IMR-90 (cell line): ENCODE measurements around the gene TMEM86B. TPM values are rescaled to one million over a fixed set of nuclear protein-coding genes. Genes with fewer than 3 reads are reported as not detected.

ENCODE experiments used
- ATAC-seq: fragments of 200-7000 bp; cut with Tn5 transposase; 2 replicates; pipeline ENCODE4 v1.9.1; 2020; ENCODE audit warnings: low read depth, mild to moderate bottlenecking, moderate library complexity
- BruUV-seq: library from RNA; stranded (reverse); fragments of 400-500 nt; replicated peaks from 2 replicates; lab custom pipeline; 2021; lab: Mats Ljungman, UMichigan
- CTCF ChIA-PET: fragments of 300-600 bp; formaldehyde crosslinking; extraction: SDS; loops from one replicate; lab custom pipeline; 2021; ENCODE audit warnings: antibody characterized with exemption; lab: Yijun Ruan, JAX
- POLR2A ChIA-PET: fragments of 300-600 bp; sonication (Branson Sonifier 250); formaldehyde crosslinking; loops from one replicate; lab custom pipeline; 2022; ENCODE audit warnings: antibody characterized with exemption; ENCODE audit not compliant: unreplicated experiment; lab: Charles Lee
- DNase-seq: peaks from one replicate; pipeline ENCODE4 v3.0.0; 2013
- H2AFZ ChIP-seq: replicated peaks from 2 replicates; pipeline ENCODE3; 2013; ENCODE audit warnings: low read length, mild to moderate bottlenecking; ENCODE audit not compliant: poor library complexity
- H2AK5ac ChIP-seq: 2 replicates; pipeline ENCODE4 v1.6.1; 2013; ENCODE audit warnings: low read depth, low read length, inconsistent platforms
- H2AK9ac ChIP-seq: replicated peaks from 2 replicates; pipeline ENCODE3; 2013; ENCODE audit warnings: mild to moderate bottlenecking, low read depth, low read length, moderate library complexity; ENCODE audit not compliant: poor library complexity
- H2BK120ac ChIP-seq: 2 replicates; pipeline ENCODE4 v1.6.1; 2013; ENCODE audit warnings: low read depth, low read length, inconsistent platforms
- H2BK15ac ChIP-seq: 3 replicates; pipeline ENCODE4 v1.6.1; 2013; ENCODE audit warnings: low read depth, low read length, inconsistent platforms
- H2BK20ac ChIP-seq: 2 replicates; pipeline ENCODE4 v1.6.1; 2013; ENCODE audit warnings: low read depth, mild to moderate bottlenecking, inconsistent platforms, low read length, moderate library complexity
- H2BK5ac ChIP-seq: 2 replicates; pipeline ENCODE4 v1.6.1; 2013; ENCODE audit warnings: mild to moderate bottlenecking, low read depth, low read length, inconsistent platforms; ENCODE audit not compliant: poor library complexity, severe bottlenecking
- H3K14ac ChIP-seq: replicated peaks from 2 replicates; pipeline ENCODE4 v1.6.1; 2013; ENCODE audit warnings: low read depth, low read length, inconsistent platforms
- H3K18ac ChIP-seq: 2 replicates; pipeline ENCODE4 v1.6.1; 2013; ENCODE audit warnings: low read depth, low read length, control low read depth
- H3K23ac ChIP-seq: 2 replicates; pipeline ENCODE4 v1.6.1; 2013; ENCODE audit warnings: low read depth, low read length, inconsistent platforms
- H3K27ac ChIP-seq: 2 replicates; pipeline ENCODE4 v1.5.1; 2013; ENCODE audit warnings: mild to moderate bottlenecking, control low read depth, low read length; ENCODE audit not compliant: insufficient read depth
- H3K27me3 ChIP-seq: 2 replicates; pipeline ENCODE4 v1.6.1; 2013; ENCODE audit warnings: low read length; ENCODE audit not compliant: control insufficient read depth, insufficient read depth
- H3K36me3 ChIP-seq: 2 replicates; pipeline ENCODE4 v1.6.1; 2013; ENCODE audit warnings: low read length, mixed read lengths; ENCODE audit not compliant: control insufficient read depth, insufficient read depth
- H3K4ac ChIP-seq: 2 replicates; pipeline ENCODE4 v1.6.1; 2013; ENCODE audit warnings: low read depth, low read length, inconsistent platforms
- H3K4me1 ChIP-seq: 2 replicates; pipeline ENCODE4 v1.6.1; 2013; ENCODE audit warnings: low read length, mixed read lengths; ENCODE audit not compliant: control insufficient read depth, insufficient read depth
- H3K4me2 ChIP-seq: 2 replicates; pipeline ENCODE4 v1.6.1; 2013; ENCODE audit warnings: low read depth, mild to moderate bottlenecking, control low read depth, low read length, moderate library complexity
- H3K4me3 ChIP-seq: 2 replicates; pipeline ENCODE4 v1.5.1; 2013; ENCODE audit warnings: low read depth, mild to moderate bottlenecking, control low read depth, low read length, moderate library complexity; ENCODE audit not compliant: insufficient read depth
- H3K56ac ChIP-seq: 2 replicates; pipeline ENCODE4 v1.6.1; 2013; ENCODE audit warnings: low read length, inconsistent platforms; ENCODE audit not compliant: insufficient read depth; ENCODE audit errors: extremely low read depth
- H3K79me1 ChIP-seq, 2 experiments: 2 replicates each; pipeline ENCODE4 v1.6.1; 2013; ENCODE audit warnings: low read length in 2 of 2, inconsistent platforms in 1 of 2, low read depth in 1 of 2
- H3K9ac ChIP-seq: 2 replicates; pipeline ENCODE4 v1.6.1; 2013; ENCODE audit warnings: low read depth, low read length, control low read depth
- H3K9me1 ChIP-seq: 2 replicates; pipeline ENCODE4 v1.6.1; 2013; ENCODE audit warnings: low read length, inconsistent platforms; ENCODE audit not compliant: insufficient read depth
- H3K9me3 ChIP-seq: 2 replicates; pipeline ENCODE4 v1.6.1; 2013; ENCODE audit warnings: low read length; ENCODE audit not compliant: control insufficient read depth, insufficient read depth
- H4K20me1 ChIP-seq: 2 replicates; pipeline ENCODE4 v1.6.1; 2013; ENCODE audit warnings: low read length, inconsistent platforms; ENCODE audit not compliant: insufficient read depth
- H4K5ac ChIP-seq: 2 replicates; pipeline ENCODE4 v1.6.1; 2013; ENCODE audit warnings: mild to moderate bottlenecking, low read depth, low read length, control low read depth
- H4K8ac ChIP-seq, 2 experiments: 2 replicates each; pipeline ENCODE4 v1.6.1; 2013; ENCODE audit warnings: low read depth in 2 of 2, low read length in 2 of 2, control low read depth in 1 of 2, inconsistent platforms in 1 of 2
- H4K91ac ChIP-seq: 2 replicates; pipeline ENCODE4 v1.6.1; 2013; ENCODE audit warnings: low read depth, low read length, inconsistent platforms; ENCODE audit not compliant: insufficient read depth
- FOS ChIP-seq: fragments of 150-350 bp; IDR thresholded peaks from 2 replicates; pipeline ENCODE4 v1.6.1; 2016; ENCODE audit warnings: low read depth, low read length
- MAZ ChIP-seq: IDR thresholded peaks from 2 replicates; pipeline ENCODE4 v1.6.1; 2012; ENCODE audit warnings: low read depth, mild to moderate bottlenecking, low read length, improper control_type of control experiment, moderate library complexity, borderline replicate concordance
- WGBS, 2 experiments: methylation state at CpG; one replicate each; pipeline versions ENCODE4 v1.1.5 to v1.1.7; 2013; ENCODE audit warnings: missing lambda C conversion rate in 2 of 2; ENCODE audit not compliant: insufficient read length in 1 of 2; ENCODE audit errors: extremely low coverage in 2 of 2; 5-methylcytosine and 5-hydroxymethylcytosine counted together
- dilution Hi-C: fragments of 300-500 bp; cut with HindIII; formaldehyde crosslinking; loops from one replicate; pipeline ENCODE4 v1.14.3; 2018; ENCODE audit warnings: low sequenced_read_pairs; ENCODE audit not compliant: unreplicated experiment
- in situ Hi-C: fragments of 300-500 bp; cut with MboI; formaldehyde crosslinking; loops from 3 replicates; pipeline ENCODE4 v1.14.3; 2019; ENCODE audit warnings: low sequenced_read_pairs, inconsistent platforms, mixed read lengths
- intact Hi-C: fragments of 100-400 bp; cut with micrococcal nuclease; formaldehyde crosslinking; loops from 2 replicates; pipeline ENCODE4 v1.10.0; 2022
- polyA plus RNA-seq, 3 experiments: library from polyadenylated mRNA; depleted of rRNA; stranded (reverse); fragments of >200 nt; gene quantifications; 2 replicates each; pipeline ENCODE4 v1.2.3, GENCODE V29; 2012; ENCODE audit warnings: low replicate concordance in 1 of 3
- total RNA-seq: library from RNA; depleted of rRNA; stranded (reverse); fragments of >200 nt; gene quantifications from 2 replicates; pipeline ENCODE4 v1.2.3, GENCODE V29; 2012
- TF ChIP-seq, protein P1 (sequence below): fragments of 150-350 bp; IDR thresholded peaks from 2 replicates; pipeline ENCODE4 v1.6.1; 2016; ENCODE audit warnings: low read depth, mild to moderate bottlenecking, low read length, moderate library complexity, borderline replicate concordance

The TMEM86B gene
- total and polyA plus RNA-seq, 2 of the 4 experiments (the other 2 are of a cell fraction), result 0.18 to 2.4 TPM

DNA sequence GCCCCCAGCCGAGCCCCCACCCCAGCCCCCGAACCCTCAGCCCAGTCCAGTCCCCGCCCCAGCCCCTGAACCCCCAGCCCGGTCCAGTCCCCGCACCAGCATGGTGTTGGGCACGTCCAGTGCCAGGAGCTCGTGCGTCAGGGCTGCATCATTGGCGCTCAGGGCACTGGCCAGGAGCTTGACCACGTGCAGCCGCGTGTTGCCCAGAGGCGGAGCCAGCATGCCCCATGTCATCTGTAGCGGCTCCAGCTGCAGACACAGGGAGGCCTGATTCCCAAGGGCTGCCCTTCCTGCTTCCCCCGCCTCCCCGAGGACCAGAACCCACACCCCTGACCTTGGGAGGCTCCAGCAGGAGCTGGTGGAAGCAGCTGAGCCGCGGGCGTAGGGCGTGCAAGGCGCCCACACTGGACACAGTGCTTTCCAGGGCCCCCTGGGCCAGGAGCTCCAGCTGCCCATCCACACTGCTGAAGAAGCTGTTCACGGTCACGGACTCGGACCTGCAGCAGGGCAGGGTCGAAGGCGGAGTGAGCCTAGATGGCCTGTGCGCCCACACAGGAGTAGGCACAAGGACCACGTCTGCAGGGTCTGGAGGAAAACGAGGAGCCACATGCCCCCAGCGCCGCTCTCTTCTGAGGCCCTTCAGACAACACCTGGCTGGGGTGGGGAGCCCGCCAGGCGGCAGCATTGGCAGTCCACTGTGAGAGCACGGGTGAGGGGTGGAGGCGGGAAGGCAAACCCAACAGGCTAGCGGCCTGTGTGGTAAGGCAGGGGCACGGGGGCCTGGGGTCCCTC lies 12.8 kb upstream of the TMEM86B start:
- Histone ChIP-seq H2AFZ (no peak overlapping the region), H3K18ac (no peak overlapping the region), H3K9ac (no peak overlapping the region), H3K4me3 (no peak overlapping the region), H3K36me3 (peaks cover 79% of the 10 kb centered on the region), H3K14ac (no peak overlapping the region), H2BK15ac (no peak overlapping the region), H3K79me1 (peaks cover 2 to 39% of the 10 kb centered on the region in 2 experiments; a peak in 3 of 4 replicates), H4K8ac (no peak overlapping the region), H2BK120ac (no peak overlapping the region), H3K27me3 (no peaks in the 10 kb centered on the region), H4K5ac (no peak overlapping the region), H3K4ac (no peak overlapping the region), H3K4me2 (no peak overlapping the region), H2BK5ac (no peak overlapping the region), H3K27ac (no peak overlapping the region), H3K56ac (no peak overlapping the region), H2BK20ac (no peak overlapping the region), H3K23ac (no peak overlapping the region), H3K9me3 (no peaks in the 10 kb centered on the region), H4K91ac (no peak overlapping the region), H3K9me1 (peaks cover 5% of the 10 kb centered on the region), H4K20me1 (peaks cover 3% of the 10 kb centered on the region), H2AK5ac (no peak overlapping the region), H3K4me1 (no peaks in the 10 kb centered on the region), H2AK9ac (no peak overlapping the region)
- DNase-seq (no peak), ATAC-seq (no peak)
- 96% methylated on average over 19 of the region's 37 CpGs; no CpG with 5 or more reads in 1 of the 2 experiments for WGBS, 2 experiments
- TF ChIP-seq, protein P1, sequence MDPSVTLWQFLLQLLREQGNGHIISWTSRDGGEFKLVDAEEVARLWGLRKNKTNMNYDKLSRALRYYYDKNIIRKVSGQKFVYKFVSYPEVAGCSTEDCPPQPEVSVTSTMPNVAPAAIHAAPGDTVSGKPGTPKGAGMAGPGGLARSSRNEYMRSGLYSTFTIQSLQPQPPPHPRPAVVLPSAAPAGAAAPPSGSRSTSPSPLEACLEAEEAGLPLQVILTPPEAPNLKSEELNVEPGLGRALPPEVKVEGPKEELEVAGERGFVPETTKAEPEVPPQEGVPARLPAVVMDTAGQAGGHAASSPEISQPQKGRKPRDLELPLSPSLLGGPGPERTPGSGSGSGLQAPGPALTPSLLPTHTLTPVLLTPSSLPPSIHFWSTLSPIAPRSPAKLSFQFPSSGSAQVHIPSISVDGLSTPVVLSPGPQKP, result no peak
- no peak for TF ChIP-seq MAZ
- TF ChIP-seq FOS, result no peak
- intact Hi-C loops, result no loop called here
- BruUV-seq, result no TSS peak
- POLR2A ChIA-PET, result no interaction called here
- dilution Hi-C loops, result no loop called here
- in situ Hi-C loops, result no loop called here
- CTCF ChIA-PET, result interaction anchor here (0.6 kb wide), 1 partner anchor 26 kb away, joined by 7 read pairs; no protein-coding TSS in a partner anchor
